ENCODE measurements around the gene PLS1. TPM values are rescaled to one million over a fixed set of nuclear protein-coding genes. Genes with fewer than 3 reads are reported as not detected.

Gene PLS1
- total and polyA plus RNA-seq, 2 of the 8 experiments (the other 6 are each of a cell fraction or from before 2014, with no cell fraction given) = 18.7 to 44.7 TPM

DNA sequence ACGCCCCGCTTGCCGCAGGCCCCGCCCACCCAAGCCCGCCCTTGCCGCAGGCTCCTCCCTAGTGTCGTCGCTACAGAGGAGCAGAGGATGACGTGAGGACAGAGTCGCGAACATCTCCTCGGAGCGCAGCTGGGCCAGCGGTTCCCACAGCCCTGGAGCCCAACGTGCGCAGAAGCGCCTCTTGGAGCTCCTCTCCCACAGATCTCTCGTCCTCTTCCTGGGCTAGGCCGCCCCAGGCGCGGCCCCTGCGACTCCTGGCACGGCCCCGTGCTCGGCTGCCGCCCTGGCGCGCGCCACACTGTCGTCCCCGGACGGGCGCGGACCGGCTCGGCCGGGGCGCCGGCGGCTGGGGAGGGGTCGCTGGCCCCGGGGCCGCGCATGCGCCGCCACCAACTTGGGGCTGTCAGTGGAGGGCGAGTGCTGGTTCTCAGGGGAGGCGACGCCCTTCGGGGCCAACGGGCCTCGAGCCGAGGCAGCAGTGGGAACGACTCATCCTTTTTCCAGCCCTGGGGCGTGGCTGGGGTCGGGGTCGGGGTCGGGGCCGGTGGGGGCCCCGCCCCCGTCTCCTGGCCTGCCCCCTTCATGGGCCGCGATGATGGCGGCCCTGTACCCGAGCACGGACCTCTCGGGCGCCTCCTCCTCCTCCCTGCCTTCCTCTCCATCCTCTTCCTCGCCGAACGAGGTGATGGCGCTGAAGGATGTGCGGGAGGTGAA lies 127.9 kb downstream of the PLS1 start, which contains the start of gene TRPC1 (continued):
- TF ChIP-seq YY1 (IDR thresholded peaks at IDR 0.05; ENCODE audit: low read depth, low read length) = peak; percentile 91
- TF ChIP-seq POLR2A (IDR thresholded peaks at IDR 0.05; ENCODE audit: control extremely low read depth in 1 of 2, low read depth in 2 of 2, low read length in 2 of 2) = peak; percentile 74 to 80
- no peak for TF ChIP-seq EZH2 (IDR thresholded peaks at IDR 0.05; ENCODE audit: low read depth, low read length, severe bottlenecking)
- TF ChIP-seq PHF8 (conservative IDR thresholded peaks at IDR 0.05; ENCODE audit: low read depth, low read length) = peak; percentile 93; the same call in 1 of the 2 replicates
- no peak for TF ChIP-seq TCF12 (IDR thresholded peaks at IDR 0.05; ENCODE audit: low read depth, low read length)
- no peak for TF ChIP-seq EP300 (IDR thresholded peaks at IDR 0.05; ENCODE audit: borderline replicate concordance in 1 of 2, low read depth in 2 of 2, low read length in 2 of 2)
- TF ChIP-seq TAF1 (IDR thresholded peaks at IDR 0.05; ENCODE audit: low read depth, low read length) = peak; percentile 75
- TF ChIP-seq MAFK (IDR thresholded peaks at IDR 0.05; ENCODE audit: low read depth, low read length) = no peak
- TF ChIP-seq, protein P1, sequence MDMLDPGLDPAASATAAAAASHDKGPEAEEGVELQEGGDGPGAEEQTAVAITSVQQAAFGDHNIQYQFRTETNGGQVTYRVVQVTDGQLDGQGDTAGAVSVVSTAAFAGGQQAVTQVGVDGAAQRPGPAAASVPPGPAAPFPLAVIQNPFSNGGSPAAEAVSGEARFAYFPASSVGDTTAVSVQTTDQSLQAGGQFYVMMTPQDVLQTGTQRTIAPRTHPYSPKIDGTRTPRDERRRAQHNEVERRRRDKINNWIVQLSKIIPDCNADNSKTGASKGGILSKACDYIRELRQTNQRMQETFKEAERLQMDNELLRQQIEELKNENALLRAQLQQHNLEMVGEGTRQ (IDR thresholded peaks at IDR 0.05; ENCODE audit: low read length) = no peak
- no peak for TF ChIP-seq KDM5A (IDR thresholded peaks at IDR 0.05; ENCODE audit: low read length)
- peak in 1 of 2 experiments; percentile 74; a peak in 2 of 4 replicates for TF ChIP-seq SIN3A (conservative IDR thresholded peaks at IDR 0.05 in 1 of 2, IDR thresholded peaks at IDR 0.05 in 1 of 2; ENCODE audit: low read depth in 1 of 2, low read length in 2 of 2)
- TF ChIP-seq CREB1 (IDR thresholded peaks at IDR 0.05) = peak; percentile 76
- TF ChIP-seq CHD2 (IDR thresholded peaks at IDR 0.05; ENCODE audit: low read length) = no peak
- TF ChIP-seq POLR2AphosphoS5 (IDR thresholded peaks at IDR 0.05; ENCODE audit: low read depth, low read length) = peak; percentile 98
- TF ChIP-seq CTBP2 (IDR thresholded peaks at IDR 0.05; ENCODE audit: borderline replicate concordance, insufficient read depth, insufficient read length, low read length) = peak; percentile 8
- TF ChIP-seq KDM1A (IDR thresholded peaks at IDR 0.05; ENCODE audit: borderline replicate concordance, low read length) = no peak
